HL-60 (cell line): ENCODE data around the gene CLCN4.

Source experiments
- DNase-seq, 2 experiments: peaks; one replicate each; pipeline ENCODE4 v3.0.0-alpha.2; 2010 to 2020; ENCODE audit warnings: low read depth in 1 of 2, low spot score in 1 of 2
- H3K27ac ChIP-seq: fragments of 250-450 bp; sonication (Bioruptor Pico); replicated peaks from 2 replicates; pipeline ENCODE4 v1.5.1; 2020; ENCODE audit warnings: mild to moderate bottlenecking, moderate library complexity
- H3K27me3 ChIP-seq: fragments of 250-450 bp; sonication (Bioruptor Pico); 2 replicates; pipeline ENCODE4 v1.5.1; 2021; ENCODE audit warnings: mild to moderate bottlenecking, moderate library complexity; ENCODE audit not compliant: insufficient read depth, poor library complexity, severe bottlenecking
- H3K4me3 ChIP-seq: replicated peaks from 2 replicates; pipeline ENCODE4 v1.5.1; 2011; ENCODE audit warnings: mild to moderate bottlenecking, control low read depth, low read length; ENCODE audit not compliant: insufficient read depth
- CTCF ChIP-seq: IDR thresholded peaks from one replicate; pipeline ENCODE4 v1.5.1; 2011; ENCODE audit warnings: low read length, control low read depth, inconsistent platforms; ENCODE audit not compliant: insufficient read depth
- GABPA ChIP-seq: IDR thresholded peaks from 2 replicates; pipeline ENCODE4 v1.6.1; 2012; ENCODE audit warnings: low read depth
- POLR2AphosphoS5 ChIP-seq: IDR thresholded peaks from 2 replicates; pipeline ENCODE4 v1.6.1; 2012; ENCODE audit warnings: low read depth
- REST ChIP-seq: IDR thresholded peaks from 2 replicates; pipeline ENCODE4 v1.6.1; 2012; ENCODE audit warnings: low read depth; ENCODE audit not compliant: insufficient replicate concordance
- SPI1 ChIP-seq: IDR thresholded peaks from 2 replicates; pipeline ENCODE4 v1.6.1; 2012; ENCODE audit warnings: low read depth, mild to moderate bottlenecking, borderline replicate concordance

Gene CLCN4

GRCh38 chrX:10142041-10142599 is 14.7 kb upstream of the CLCN4 start:
- Histone ChIP-seq H3K27me3 (no peaks in the 10 kb centered on the region), H3K4me3 (no peak overlapping the region), H3K27ac (no peak overlapping the region)
- TF ChIP-seq SPI1: no peak
- TF ChIP-seq CTCF: no peak
- no peak for TF ChIP-seq GABPA
- no peak for TF ChIP-seq POLR2AphosphoS5
- TF ChIP-seq REST: no peak
- DNase-seq: no peak

- H3K27me3 ChIP-seq: no peaks in the 10 kb centered on the region
- TF ChIP-seq GABPA: no peak
- TF ChIP-seq REST: no peak
- no peak for TF ChIP-seq SPI1
- no peak for TF ChIP-seq CTCF
- no peak overlapping the region for H3K27ac ChIP-seq
- no peak overlapping the region for H3K4me3 ChIP-seq
- DNase-seq: no peak
Observed at GRCh38 chrX:10143071-10143983, 13.4 kb upstream of the CLCN4 start.

GRCh38 chrX:10146346-10146745 is 10.4 kb upstream of the CLCN4 start:
- Histone ChIP-seq H3K27ac (no peak overlapping the region), H3K4me3 (no peak overlapping the region), H3K27me3 (no peaks in the 10 kb centered on the region)
- no peak for DNase-seq
- TF ChIP-seq SPI1 (no peak), GABPA (no peak), CTCF (no peak)
